ENCODE measurements around the gene PRR23A.

DNA sequence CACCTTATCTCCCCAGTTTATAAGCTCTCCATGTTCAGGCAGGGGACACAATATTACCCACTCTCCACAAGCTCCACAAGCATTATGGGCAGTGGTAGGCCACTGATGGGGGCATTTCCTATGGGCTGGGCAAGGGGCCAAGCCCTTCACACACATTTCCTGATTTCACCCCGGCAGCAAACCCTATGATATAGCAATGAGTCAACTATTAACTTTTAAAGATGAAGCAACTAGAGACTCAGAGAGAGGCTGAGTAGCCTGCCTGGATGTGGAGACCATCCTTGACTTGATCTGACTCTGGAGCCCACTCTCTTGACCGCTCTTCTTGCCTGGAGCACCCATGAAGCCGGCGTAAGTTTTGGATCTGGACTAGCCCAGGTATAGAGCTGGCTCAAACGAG, 31.6 kb downstream of the PRR23A start:
- TF ChIP-seq GATA3 (IDR thresholded peaks at IDR 0.05; ENCODE audit: low read depth, low read length) (no peak), GATA2 (IDR thresholded peaks at IDR 0.05; ENCODE audit: low read depth, low read length) (no peak)

All from SH-SY5Y (cell line).